ENCODE results near the gene COL6A3. TPM values are rescaled to one million over a fixed set of nuclear protein-coding genes. Genes with fewer than 3 reads are reported as not detected.

COL6A3 gene
- total RNA-seq, 2 experiments from 2014 or later: 0.19 to 0.45 TPM

DNA sequence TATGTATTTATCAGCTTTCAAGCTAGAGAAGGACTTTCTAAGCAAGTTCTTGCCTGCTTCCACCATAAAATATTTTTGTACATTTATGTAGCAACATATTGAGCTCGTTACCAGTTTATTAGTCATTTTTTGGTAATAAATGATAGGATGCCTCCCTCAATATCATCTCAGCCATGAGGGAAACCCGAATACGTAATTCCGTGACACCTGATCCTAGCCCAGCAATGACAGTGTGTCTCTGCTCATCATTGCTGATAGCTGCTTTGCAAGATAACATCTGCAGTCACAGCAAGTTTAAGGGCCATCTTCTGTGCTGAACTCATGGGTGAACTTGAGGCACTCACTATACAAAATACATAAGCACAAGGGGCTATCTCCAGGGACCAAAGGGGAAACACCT is 62.2 kb downstream of the COL6A3 start:
- DNase-seq (no peak), ATAC-seq (ENCODE audit: low read depth) (no peak)
- H3K4me1 Mint-ChIP-seq: no peaks in the 10 kb centered on the region
- POLR2A ChIA-PET: no interaction called here
- no peaks in the 10 kb centered on the region for H3K36me3 Mint-ChIP-seq
- no peaks in the 10 kb centered on the region for H3K27me3 Mint-ChIP-seq
- no peak overlapping the region for H3K4me3 Mint-ChIP-seq
- no peak overlapping the region for H3K27ac Mint-ChIP-seq
- H3K9me3 Mint-ChIP-seq: no peaks in the 10 kb centered on the region

DNA sequence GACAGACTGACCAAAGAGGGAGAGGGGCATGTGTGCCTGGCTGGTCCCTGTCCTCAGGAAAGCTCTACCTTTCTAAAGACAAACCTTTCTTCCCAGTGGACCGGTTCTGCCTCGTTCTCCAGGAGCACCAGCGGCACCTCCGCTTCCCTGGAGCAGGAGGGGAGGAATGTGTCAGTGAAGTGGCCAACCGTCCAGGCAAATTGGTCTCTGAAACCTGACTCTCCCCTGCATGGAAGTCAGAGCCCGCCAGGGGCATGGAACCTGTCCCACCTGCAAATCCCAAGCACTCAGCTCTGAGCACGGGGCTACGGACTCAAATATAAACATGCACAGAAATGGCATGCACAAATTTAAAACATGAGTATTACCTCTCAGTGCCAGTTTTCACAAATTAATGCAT is 62.9 kb downstream of the COL6A3 start:
- H3K36me3 Mint-ChIP-seq: no peaks in the 10 kb centered on the region
- no peak overlapping the region for H3K4me3 Mint-ChIP-seq

DNA sequence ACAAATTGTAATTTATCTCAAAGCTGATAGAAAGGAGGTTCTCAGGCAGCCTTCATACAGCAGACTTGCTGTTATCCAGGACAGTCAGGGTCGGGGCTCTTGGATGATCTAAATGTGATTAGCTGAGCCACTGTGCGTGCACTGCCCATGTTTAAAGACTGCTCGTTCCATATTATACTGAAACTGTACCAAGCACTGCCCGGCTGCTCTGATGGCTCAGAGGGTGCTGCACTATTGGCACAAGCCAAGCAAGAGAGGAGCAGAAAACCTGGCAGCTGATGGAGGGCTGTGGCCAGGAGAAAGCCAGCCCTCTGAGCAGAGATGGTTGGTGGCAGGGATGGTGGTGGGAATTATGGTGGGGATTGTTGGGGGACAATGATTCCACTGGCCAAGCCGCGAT is 63.4 kb downstream of the COL6A3 start:
- Mint-ChIP-seq H3K27me3 (no peaks in the 10 kb centered on the region), H3K36me3 (no peaks in the 10 kb centered on the region), H3K9me3 (no peaks in the 10 kb centered on the region), H3K4me3 (no peak overlapping the region), H3K27ac (no peak overlapping the region), H3K4me1 (no peaks in the 10 kb centered on the region)
- ATAC-seq (ENCODE audit: low read depth): no peak
- POLR2A ChIA-PET: no interaction called here
- no peak for DNase-seq

More for the DNA sequence above, 62.9 kb downstream of the COL6A3 start:
- no peaks in the 10 kb centered on the region for H3K9me3 Mint-ChIP-seq
- no peaks in the 10 kb centered on the region for H3K4me1 Mint-ChIP-seq
- H3K27ac Mint-ChIP-seq: no peak overlapping the region
- H3K27me3 Mint-ChIP-seq: no peaks in the 10 kb centered on the region
- no peak for DNase-seq
- POLR2A ChIA-PET: no interaction called here
- ATAC-seq (ENCODE audit: low read depth): no peak

DNA sequence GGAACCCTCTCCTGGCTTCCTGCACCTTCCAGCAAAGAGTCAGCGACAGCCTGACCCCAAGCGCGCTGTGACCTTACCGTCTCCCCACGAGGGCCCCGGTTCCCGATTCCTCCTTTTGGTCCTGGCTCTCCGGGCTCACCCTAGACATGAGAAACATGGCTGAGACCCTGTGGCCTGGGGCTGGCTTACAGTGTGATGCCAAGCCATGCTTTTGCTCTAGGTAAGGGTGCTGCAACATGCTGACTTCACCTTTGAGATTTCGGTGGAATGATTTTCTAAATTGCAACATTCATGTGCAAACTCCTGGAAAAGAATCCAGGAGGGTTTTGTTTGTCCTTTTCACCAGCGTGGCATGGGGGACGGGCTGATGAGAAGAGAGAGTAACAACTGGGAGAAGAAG is 63.9 kb downstream of the COL6A3 start:
- no peaks in the 10 kb centered on the region for H3K4me1 Mint-ChIP-seq
- H3K4me3 Mint-ChIP-seq: no peak overlapping the region
- no peaks in the 10 kb centered on the region for H3K27me3 Mint-ChIP-seq
- DNase-seq: no peak
- H3K36me3 Mint-ChIP-seq: no peaks in the 10 kb centered on the region
- POLR2A ChIA-PET: no interaction called here
- H3K9me3 Mint-ChIP-seq: no peaks in the 10 kb centered on the region
- H3K27ac Mint-ChIP-seq: no peak overlapping the region
- ATAC-seq (ENCODE audit: low read depth): no peak

DNA sequence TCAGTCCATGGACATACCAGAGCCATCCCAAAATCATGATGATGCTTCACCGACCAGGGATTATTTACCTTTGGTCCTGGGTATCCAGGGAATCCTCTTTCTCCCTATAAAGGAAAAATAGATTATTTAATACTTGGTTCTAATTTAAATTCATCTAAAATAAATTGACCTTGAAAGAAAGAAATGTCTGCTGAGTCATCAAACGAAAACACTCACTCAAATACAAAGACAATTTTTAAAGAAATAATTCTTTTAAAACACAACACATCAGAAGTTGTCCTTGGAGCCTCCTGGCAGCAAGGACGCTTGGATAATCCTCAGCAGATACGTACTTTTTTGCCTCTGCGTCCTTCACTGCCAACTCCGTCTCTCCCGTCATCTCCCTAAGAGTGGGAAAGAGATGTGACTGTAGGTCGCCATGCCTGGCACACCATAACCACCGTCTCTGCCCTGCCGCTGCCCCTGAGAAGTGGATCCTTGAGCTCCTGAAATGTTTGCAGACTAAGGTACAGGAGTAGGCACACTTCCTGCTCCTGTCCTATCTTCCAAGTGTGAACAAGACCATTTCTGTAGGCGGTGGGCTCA is 65.6 kb downstream of the COL6A3 start:
- no peak overlapping the region for H3K4me3 Mint-ChIP-seq
- H3K27me3 Mint-ChIP-seq: no peaks in the 10 kb centered on the region
- ATAC-seq (ENCODE audit: low read depth) (no peak), DNase-seq (no peak)
- H3K36me3 Mint-ChIP-seq: no peaks in the 10 kb centered on the region
- POLR2A ChIA-PET: no interaction called here
- H3K27ac Mint-ChIP-seq: no peak overlapping the region
- H3K9me3 Mint-ChIP-seq: no peaks in the 10 kb centered on the region
- H3K4me1 Mint-ChIP-seq: no peaks in the 10 kb centered on the region

DNA sequence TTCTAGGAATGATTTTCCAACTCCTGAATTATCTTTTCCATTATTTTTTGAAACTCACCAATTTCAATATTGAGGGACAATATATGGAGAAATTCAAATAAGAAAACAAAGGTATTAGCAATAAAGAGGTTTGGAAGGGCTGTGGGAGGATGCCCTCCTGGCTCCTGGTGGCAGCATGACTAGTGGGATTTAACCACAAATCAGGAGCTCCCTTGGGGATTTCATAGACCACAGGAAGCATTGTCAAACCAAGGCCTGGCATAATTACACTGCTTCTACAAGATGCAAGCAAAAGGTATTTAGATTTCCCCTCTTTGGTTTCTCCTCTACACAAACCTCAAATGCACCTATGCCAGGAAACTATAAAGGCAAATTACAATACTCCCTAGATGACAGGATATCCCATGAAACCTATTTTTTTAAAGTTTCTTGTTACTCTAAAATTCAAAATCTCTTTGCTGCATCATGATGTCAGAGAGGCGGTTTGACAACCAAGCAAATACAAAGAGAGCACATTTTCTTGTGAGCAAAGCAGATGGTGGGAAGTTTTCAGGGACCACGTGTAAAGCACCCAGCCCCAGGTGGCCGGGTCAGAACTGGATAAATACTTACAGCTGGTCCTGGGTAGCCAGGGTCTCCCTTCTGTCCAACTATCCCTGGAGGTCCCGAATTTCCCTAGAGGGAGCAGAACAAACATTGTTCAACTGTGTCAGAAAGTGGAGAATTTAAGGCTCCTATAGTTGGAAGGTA is 67.9 kb downstream of the COL6A3 start:
- peaks cover 2% of the 10 kb centered on the region for H3K4me1 Mint-ChIP-seq
- no peak overlapping the region for H3K27ac Mint-ChIP-seq
- H3K36me3 Mint-ChIP-seq: no peaks in the 10 kb centered on the region
- DNase-seq: no peak
- no peak overlapping the region for H3K4me3 Mint-ChIP-seq
- H3K9me3 Mint-ChIP-seq: no peaks in the 10 kb centered on the region
- ATAC-seq (ENCODE audit: low read depth): no peak
- POLR2A ChIA-PET: no interaction called here
- H3K27me3 Mint-ChIP-seq: no peaks in the 10 kb centered on the region

DNA sequence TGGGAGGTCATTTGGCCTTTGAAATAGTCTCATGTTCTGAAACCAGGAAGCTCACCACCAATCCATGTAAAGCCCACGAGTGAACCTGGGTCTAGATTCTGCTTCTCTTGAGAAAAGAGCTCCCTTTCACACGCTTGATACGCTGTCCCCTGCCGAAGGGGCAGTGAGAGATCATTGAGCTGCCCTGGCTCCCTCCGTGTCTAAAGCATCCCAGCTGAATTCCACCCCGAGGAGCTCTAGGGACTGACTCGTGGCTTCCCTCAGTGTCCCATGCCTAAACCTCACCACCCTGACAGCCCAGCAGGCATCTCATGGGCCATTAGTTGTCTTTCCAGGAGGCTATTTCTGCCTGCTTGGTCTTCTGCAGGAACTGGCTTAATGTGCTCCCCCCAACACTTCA is 68.6 kb downstream of the COL6A3 start:
- no peak for ATAC-seq (ENCODE audit: low read depth)
- POLR2A ChIA-PET: no interaction called here
- H3K36me3 Mint-ChIP-seq: no peaks in the 10 kb centered on the region
- no peak for DNase-seq
- no peaks in the 10 kb centered on the region for H3K9me3 Mint-ChIP-seq
- H3K27ac Mint-ChIP-seq: no peak overlapping the region
- no peaks in the 10 kb centered on the region for H3K27me3 Mint-ChIP-seq
- no peak overlapping the region for H3K4me3 Mint-ChIP-seq
- H3K4me1 Mint-ChIP-seq: peaks cover 2% of the 10 kb centered on the region

DNA sequence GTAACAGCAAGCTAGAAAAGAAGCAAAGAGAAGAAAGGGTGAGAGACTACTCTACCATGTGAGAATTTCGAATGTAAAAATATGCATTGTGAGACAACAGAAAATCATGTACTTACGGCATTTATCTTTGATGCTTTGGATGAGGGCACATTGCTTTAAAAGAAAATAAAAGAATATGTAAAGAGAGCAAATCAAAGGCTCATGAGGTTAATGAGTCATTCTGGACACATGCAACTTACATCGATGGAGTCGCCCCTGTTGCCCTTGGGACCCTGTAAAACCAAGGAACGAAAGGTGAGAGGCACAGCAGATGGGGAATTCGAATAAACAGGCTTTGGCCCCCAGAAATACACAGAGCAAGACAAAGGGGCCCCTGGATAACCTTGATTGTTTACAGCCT is 69.0 kb downstream of the COL6A3 start:
- ATAC-seq (ENCODE audit: low read depth): no peak
- no peaks in the 10 kb centered on the region for H3K27me3 Mint-ChIP-seq

DNA sequence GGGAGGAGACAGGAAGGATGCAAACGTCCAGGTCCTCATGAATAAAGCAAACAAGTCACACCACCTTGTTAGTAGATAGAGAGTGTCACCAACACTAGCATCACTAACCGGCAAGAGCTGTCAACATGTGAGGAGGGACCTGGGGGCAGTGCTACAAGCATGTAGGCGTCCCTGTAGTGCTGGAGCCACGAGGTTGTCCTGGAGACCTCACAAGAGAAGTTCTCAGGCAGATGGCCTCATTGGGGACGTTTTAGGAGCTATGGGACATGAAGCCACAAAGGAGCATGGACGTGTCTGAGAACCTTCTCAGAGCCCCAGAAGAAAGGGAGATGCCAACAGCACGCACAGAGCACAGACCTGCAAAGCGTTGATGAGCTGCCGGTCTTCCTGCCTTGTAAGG is 70.0 kb downstream of the COL6A3 start:
- no peaks in the 10 kb centered on the region for H3K9me3 Mint-ChIP-seq
- no peak for ATAC-seq (ENCODE audit: low read depth)
- peaks cover 2% of the 10 kb centered on the region for H3K4me1 Mint-ChIP-seq
- no peak for DNase-seq
- no peak overlapping the region for H3K27ac Mint-ChIP-seq
- H3K4me3 Mint-ChIP-seq: no peak overlapping the region
- H3K36me3 Mint-ChIP-seq: no peaks in the 10 kb centered on the region
- no peaks in the 10 kb centered on the region for H3K27me3 Mint-ChIP-seq
- POLR2A ChIA-PET: no interaction called here

More for the DNA sequence above, 69.0 kb downstream of the COL6A3 start:
- no peak overlapping the region for H3K4me3 Mint-ChIP-seq
- no peak overlapping the region for H3K27ac Mint-ChIP-seq
- H3K4me1 Mint-ChIP-seq: peaks cover 2% of the 10 kb centered on the region
- H3K36me3 Mint-ChIP-seq: no peaks in the 10 kb centered on the region
- DNase-seq: no peak
- H3K9me3 Mint-ChIP-seq: no peaks in the 10 kb centered on the region
- POLR2A ChIA-PET: no interaction called here

DNA sequence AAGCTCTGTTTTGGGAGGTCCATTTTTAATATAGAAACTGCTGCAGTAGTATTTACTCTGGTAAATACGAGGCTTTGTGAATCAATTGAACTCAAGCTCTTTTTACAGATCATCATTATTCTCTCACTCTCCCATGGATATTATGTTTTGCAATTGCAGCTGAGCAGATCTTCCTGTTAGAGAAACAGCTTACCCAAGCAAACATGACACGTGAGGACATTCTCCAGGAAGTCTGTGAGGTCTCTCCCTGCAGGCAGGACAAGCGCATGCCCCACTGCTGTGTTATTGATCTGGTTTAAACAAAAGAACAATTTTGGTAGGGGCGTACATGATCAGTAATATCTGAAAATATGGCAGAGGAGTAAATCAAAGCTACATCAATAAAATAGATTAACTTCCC is 72.1 kb downstream of the COL6A3 start:
- POLR2A ChIA-PET: no interaction called here

DNA sequence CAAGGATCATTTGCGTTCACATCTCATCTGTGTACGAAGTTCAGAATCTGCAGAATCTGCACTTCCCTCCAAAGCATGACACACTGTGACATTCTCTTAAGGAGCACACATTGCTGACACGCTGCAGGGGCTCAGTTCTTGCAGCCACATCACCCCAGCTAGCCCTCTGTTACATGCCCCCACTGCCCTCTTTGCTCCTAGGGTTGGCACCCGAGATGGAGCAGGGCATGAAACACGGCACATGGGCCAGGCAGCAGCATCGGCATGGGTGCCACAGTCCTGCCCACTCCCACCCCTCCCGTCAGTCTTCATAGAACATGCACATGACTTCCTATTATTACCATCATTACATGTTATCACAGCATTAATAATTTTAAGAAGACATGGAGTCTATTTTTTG is 76.4 kb downstream of the COL6A3 start:
- DNase-seq (no peak), ATAC-seq (ENCODE audit: low read depth) (no peak)
- Mint-ChIP-seq H3K9me3 (no peaks in the 10 kb centered on the region), H3K4me1 (peaks cover 2% of the 10 kb centered on the region), H3K4me3 (no peak overlapping the region), H3K27me3 (no peaks in the 10 kb centered on the region), H3K27ac (no peak overlapping the region), H3K36me3 (no peaks in the 10 kb centered on the region)
- POLR2A ChIA-PET: no interaction called here

More for the DNA sequence above, 72.1 kb downstream of the COL6A3 start:
- Mint-ChIP-seq H3K27ac (no peak overlapping the region), H3K4me1 (peaks cover 2% of the 10 kb centered on the region), H3K4me3 (no peak overlapping the region), H3K36me3 (no peaks in the 10 kb centered on the region), H3K9me3 (no peaks in the 10 kb centered on the region), H3K27me3 (no peaks in the 10 kb centered on the region)
- ATAC-seq (ENCODE audit: low read depth) (no peak), DNase-seq (no peak)

DNA sequence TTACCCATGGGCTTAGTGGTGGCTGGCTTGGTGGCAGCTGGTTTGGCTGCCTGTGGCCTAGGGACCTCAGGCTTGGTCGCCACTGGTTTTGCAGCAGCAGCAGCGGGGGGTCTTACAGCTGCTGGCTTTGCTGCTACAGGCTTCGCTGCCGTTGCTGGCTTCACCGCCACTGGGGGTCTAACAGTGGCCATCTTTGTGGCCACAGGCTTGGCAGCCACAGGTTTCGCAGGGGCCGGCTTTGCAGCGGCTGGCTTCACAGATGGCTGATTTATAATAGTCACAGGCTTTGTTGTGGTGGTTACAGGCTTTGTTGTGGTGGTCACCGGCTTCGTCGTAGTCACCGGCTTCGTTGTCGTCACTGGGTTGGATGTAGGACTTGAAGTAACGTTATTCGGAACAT is 77.8 kb downstream of the COL6A3 start:
- Mint-ChIP-seq H3K27ac (no peak overlapping the region), H3K27me3 (no peaks in the 10 kb centered on the region), H3K4me3 (no peak overlapping the region), H3K9me3 (no peaks in the 10 kb centered on the region), H3K4me1 (no peaks in the 10 kb centered on the region), H3K36me3 (no peaks in the 10 kb centered on the region)
- POLR2A ChIA-PET: no interaction called here
- DNase-seq (no peak), ATAC-seq (ENCODE audit: low read depth) (no peak)

DNA sequence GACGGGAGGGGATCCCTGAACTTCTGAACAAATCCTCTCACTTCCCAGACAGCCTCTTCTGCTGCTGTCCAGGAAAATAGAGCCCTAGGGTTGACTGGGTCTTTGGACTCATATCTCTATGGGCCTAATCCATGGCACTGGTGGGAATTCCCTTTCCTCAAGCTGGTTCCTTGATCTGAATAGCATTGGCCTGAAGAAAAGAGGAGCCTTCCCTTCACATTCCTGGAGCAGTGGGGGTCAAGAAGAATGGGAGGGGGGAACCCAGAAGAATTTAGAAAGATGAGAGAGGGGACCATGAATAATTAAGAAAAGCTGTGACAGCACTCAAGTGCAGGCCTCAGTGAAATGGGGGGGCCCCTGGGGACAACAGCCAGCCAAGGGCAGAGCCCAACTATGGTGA is 80.2 kb downstream of the COL6A3 start:
- Mint-ChIP-seq H3K36me3 (no peaks in the 10 kb centered on the region), H3K27me3 (no peaks in the 10 kb centered on the region), H3K4me3 (no peak overlapping the region), H3K9me3 (no peaks in the 10 kb centered on the region), H3K4me1 (no peaks in the 10 kb centered on the region), H3K27ac (no peak overlapping the region)
- DNase-seq: no peak
- ATAC-seq (ENCODE audit: low read depth): no peak
- POLR2A ChIA-PET: no interaction called here

DNA sequence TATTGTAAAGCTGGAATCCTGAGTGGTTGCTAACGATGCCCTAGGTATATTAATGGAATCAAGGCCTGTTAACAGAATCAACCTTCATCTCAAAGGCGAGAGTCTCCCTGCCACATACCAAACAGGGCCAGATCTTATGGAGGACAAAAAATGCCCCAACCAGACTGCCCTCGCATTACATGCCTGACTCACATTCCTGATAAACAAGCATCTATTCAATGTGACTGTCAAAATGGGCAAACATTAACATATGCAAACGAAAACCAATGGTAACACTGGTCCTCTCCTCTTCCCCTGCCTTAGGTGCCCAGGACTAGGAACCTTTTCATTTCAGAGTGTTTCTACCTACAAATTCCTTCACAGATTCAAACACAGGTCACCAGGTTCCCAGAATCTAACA is 83.4 kb downstream of the COL6A3 start:
- Mint-ChIP-seq H3K4me1 (no peaks in the 10 kb centered on the region), H3K4me3 (no peak overlapping the region), H3K36me3 (no peaks in the 10 kb centered on the region), H3K27ac (no peak overlapping the region), H3K9me3 (no peaks in the 10 kb centered on the region), H3K27me3 (no peaks in the 10 kb centered on the region)
- no peak for DNase-seq
- POLR2A ChIA-PET: no interaction called here
- no peak for ATAC-seq (ENCODE audit: low read depth)
